HL-60 (cell line): ENCODE data around the gene TAB2.

Experiments used
- DNase-seq, 2 experiments: peaks; one replicate each; pipeline ENCODE4 v3.0.0-alpha.2; 2010 to 2020; ENCODE audit warnings: low read depth in 1 of 2, low spot score in 1 of 2
- H3K27ac ChIP-seq: fragments of 250-450 bp; sonication (Bioruptor Pico); replicated peaks from 2 replicates; pipeline ENCODE4 v1.5.1; 2020; ENCODE audit warnings: mild to moderate bottlenecking, moderate library complexity
- H3K27me3 ChIP-seq: fragments of 250-450 bp; sonication (Bioruptor Pico); 2 replicates; pipeline ENCODE4 v1.5.1; 2021; ENCODE audit warnings: mild to moderate bottlenecking, moderate library complexity; ENCODE audit not compliant: insufficient read depth, poor library complexity, severe bottlenecking
- H3K4me3 ChIP-seq: replicated peaks from 2 replicates; pipeline ENCODE4 v1.5.1; 2011; ENCODE audit warnings: mild to moderate bottlenecking, control low read depth, low read length; ENCODE audit not compliant: insufficient read depth
- GABPA ChIP-seq: IDR thresholded peaks from 2 replicates; pipeline ENCODE4 v1.6.1; 2012; ENCODE audit warnings: low read depth
- POLR2AphosphoS5 ChIP-seq: IDR thresholded peaks from 2 replicates; pipeline ENCODE4 v1.6.1; 2012; ENCODE audit warnings: low read depth
- SPI1 ChIP-seq: IDR thresholded peaks from 2 replicates; pipeline ENCODE4 v1.6.1; 2012; ENCODE audit warnings: low read depth, mild to moderate bottlenecking, borderline replicate concordance
- TF ChIP-seq, protein P1 (sequence below): IDR thresholded peaks from one replicate; pipeline ENCODE4 v1.5.1; 2011; ENCODE audit warnings: low read length, control low read depth, inconsistent platforms; ENCODE audit not compliant: insufficient read depth
- TF ChIP-seq, protein P2 (sequence below): IDR thresholded peaks from 2 replicates; pipeline ENCODE4 v1.6.1; 2012; ENCODE audit warnings: low read depth; ENCODE audit not compliant: insufficient replicate concordance

TAB2 gene

DNA sequence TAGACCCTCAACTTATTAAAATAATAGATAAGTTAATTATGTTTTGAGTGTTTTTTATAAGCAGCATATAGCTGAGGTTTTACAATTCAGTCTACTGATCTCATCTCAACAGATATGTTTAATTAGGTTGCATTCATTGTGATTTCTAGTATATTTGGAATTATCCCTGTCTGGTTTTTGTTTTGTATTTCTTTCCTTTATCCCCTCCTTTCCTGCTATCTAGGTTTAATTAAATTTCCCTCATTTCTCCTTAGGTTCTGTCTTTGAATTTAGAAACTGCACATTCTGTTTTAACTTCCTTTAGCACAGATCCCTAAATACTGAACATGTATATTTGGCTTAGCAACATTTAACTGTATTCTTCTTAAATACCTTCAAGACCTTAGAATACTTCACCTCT lies 77.7 kb downstream of the TAB2 start:
- H3K27ac ChIP-seq, result no peak overlapping the region
- no peaks in the 10 kb centered on the region for H3K27me3 ChIP-seq
- H3K4me3 ChIP-seq, result no peak overlapping the region
- DNase-seq, result no peak
- TF ChIP-seq POLR2AphosphoS5 (no peak), SPI1 (no peak)
- TF ChIP-seq, protein P1, sequence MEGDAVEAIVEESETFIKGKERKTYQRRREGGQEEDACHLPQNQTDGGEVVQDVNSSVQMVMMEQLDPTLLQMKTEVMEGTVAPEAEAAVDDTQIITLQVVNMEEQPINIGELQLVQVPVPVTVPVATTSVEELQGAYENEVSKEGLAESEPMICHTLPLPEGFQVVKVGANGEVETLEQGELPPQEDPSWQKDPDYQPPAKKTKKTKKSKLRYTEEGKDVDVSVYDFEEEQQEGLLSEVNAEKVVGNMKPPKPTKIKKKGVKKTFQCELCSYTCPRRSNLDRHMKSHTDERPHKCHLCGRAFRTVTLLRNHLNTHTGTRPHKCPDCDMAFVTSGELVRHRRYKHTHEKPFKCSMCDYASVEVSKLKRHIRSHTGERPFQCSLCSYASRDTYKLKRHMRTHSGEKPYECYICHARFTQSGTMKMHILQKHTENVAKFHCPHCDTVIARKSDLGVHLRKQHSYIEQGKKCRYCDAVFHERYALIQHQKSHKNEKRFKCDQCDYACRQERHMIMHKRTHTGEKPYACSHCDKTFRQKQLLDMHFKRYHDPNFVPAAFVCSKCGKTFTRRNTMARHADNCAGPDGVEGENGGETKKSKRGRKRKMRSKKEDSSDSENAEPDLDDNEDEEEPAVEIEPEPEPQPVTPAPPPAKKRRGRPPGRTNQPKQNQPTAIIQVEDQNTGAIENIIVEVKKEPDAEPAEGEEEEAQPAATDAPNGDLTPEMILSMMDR, result no peak
- TF ChIP-seq, protein P2, sequence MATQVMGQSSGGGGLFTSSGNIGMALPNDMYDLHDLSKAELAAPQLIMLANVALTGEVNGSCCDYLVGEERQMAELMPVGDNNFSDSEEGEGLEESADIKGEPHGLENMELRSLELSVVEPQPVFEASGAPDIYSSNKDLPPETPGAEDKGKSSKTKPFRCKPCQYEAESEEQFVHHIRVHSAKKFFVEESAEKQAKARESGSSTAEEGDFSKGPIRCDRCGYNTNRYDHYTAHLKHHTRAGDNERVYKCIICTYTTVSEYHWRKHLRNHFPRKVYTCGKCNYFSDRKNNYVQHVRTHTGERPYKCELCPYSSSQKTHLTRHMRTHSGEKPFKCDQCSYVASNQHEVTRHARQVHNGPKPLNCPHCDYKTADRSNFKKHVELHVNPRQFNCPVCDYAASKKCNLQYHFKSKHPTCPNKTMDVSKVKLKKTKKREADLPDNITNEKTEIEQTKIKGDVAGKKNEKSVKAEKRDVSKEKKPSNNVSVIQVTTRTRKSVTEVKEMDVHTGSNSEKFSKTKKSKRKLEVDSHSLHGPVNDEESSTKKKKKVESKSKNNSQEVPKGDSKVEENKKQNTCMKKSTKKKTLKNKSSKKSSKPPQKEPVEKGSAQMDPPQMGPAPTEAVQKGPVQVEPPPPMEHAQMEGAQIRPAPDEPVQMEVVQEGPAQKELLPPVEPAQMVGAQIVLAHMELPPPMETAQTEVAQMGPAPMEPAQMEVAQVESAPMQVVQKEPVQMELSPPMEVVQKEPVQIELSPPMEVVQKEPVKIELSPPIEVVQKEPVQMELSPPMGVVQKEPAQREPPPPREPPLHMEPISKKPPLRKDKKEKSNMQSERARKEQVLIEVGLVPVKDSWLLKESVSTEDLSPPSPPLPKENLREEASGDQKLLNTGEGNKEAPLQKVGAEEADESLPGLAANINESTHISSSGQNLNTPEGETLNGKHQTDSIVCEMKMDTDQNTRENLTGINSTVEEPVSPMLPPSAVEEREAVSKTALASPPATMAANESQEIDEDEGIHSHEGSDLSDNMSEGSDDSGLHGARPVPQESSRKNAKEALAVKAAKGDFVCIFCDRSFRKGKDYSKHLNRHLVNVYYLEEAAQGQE, result no peak

DNA sequence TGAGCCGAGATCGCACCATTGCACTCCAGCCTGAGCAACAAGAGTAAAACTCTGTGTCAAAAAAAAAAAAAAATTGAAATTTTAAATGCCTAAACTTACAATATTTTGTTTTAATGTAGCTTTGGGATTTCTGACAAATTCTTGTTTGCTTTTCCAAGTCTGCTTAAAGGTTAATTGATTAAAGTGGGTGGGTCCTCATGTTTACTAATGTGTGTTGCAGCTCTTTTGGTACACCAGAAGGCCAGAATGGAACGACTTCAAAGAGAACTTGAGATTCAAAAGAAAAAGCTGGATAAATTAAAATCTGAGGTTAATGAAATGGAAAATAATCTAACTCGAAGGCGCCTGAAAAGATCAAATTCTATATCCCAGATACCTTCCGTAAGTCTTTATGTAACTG lies 79.9 kb downstream of the TAB2 start:
- no peak for DNase-seq
- H3K4me3 ChIP-seq, result no peak overlapping the region
- TF ChIP-seq, protein P2, result no peak
- TF ChIP-seq GABPA, result no peak
- no peaks in the 10 kb centered on the region for H3K27me3 ChIP-seq
- no peak overlapping the region for H3K27ac ChIP-seq

DNA sequence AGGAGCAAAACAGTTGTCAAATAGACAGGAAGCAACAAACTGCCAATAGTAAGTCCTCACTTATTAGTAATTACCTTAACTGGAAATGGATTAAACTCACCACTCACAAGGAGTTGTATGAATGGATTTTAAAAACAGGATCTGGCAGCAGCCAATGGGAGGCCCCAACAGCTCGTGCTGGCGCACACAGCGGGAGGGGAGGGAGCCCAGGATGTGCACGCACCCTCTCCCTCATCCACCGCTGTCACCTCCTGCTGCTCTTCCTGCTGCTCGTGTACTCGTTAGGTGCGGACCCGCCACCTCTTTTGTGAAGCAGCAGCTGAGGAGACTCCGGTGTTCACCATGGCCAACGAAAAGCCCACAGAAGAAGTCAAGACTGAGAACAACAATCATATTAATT lies 82.5 kb downstream of the TAB2 start, which contains the start of gene SUMO4:
Gene SUMO4 (plus strand): TSS at position 213 of the 400 bp plus-strand sequence. CDS start 130 bp downstream, at position 343.
- DNase-seq, result no peak
- no peak within 1 kb of the TSS for H3K4me3 ChIP-seq
- no peak within 1 kb of the TSS for H3K27ac ChIP-seq
- TF ChIP-seq SPI1 (no peak), POLR2AphosphoS5 (no peak), GABPA (no peak)
- TF ChIP-seq, protein P1, result no peak
- TF ChIP-seq, protein P2, result no peak
- H3K27me3 ChIP-seq, result no peaks in the 10 kb centered on the region

DNA sequence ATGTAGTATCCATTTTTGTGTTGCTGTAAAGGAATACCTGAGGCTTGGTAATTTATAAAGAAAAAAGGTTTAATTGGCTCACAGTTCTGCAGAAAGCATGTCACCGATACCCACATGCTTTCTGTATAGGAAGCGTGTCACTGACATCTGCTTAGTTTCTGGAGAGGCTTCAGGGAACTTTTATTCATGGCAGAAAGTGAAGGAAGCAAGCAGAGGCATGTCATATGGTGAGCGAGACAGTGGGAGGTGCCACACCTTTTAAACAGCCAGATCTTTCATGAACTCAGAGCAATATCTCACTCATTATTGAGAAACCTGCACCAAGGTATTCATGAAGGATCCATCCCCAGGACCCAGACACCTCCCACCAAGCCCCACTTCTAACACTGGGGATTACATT lies 86.0 kb downstream of the TAB2 start:
- TF ChIP-seq SPI1, result no peak
- TF ChIP-seq, protein P2, result no peak
- no peak for TF ChIP-seq POLR2AphosphoS5
- no peak for DNase-seq
- no peaks in the 10 kb centered on the region for H3K27me3 ChIP-seq

More for the DNA sequence above, 86.0 kb downstream of the TAB2 start:
- Histone ChIP-seq H3K4me3 (no peak overlapping the region), H3K27ac (no peak overlapping the region)
